SJCRH30 (cell line): ENCODE measurements around the gene NOTCH3. TPM values are rescaled to one million over a fixed set of nuclear protein-coding genes. Genes with fewer than 3 reads are reported as not detected.

ENCODE experiments used
- DNase-seq, 2 experiments: peaks; one replicate each; pipeline ENCODE4 v3.0.0-alpha.2; 2015 to 2020
- H3K27ac ChIP-seq: fragments of 250-450 bp; sonication (Bioruptor Pico); 2 replicates; pipeline ENCODE4 v1.5.1; 2020; ENCODE audit warnings: mild to moderate bottlenecking, moderate library complexity
- H3K27me3 ChIP-seq: fragments of 250-450 bp; sonication (Bioruptor Pico); 2 replicates; pipeline ENCODE4 v1.5.1; 2020; ENCODE audit warnings: mild to moderate bottlenecking, moderate library complexity
- H3K36me3 ChIP-seq: fragments of 250-450 bp; sonication (Bioruptor Pico); 2 replicates; pipeline ENCODE4 v1.5.1; 2020; ENCODE audit warnings: mild to moderate bottlenecking, moderate library complexity
- H3K4me1 ChIP-seq: fragments of 250-450 bp; sonication (Bioruptor Pico); 2 replicates; pipeline ENCODE4 v1.5.1; 2020; ENCODE audit warnings: mild to moderate bottlenecking, moderate library complexity
- H3K4me3 ChIP-seq: fragments of 250-450 bp; sonication (Bioruptor Pico); 2 replicates; pipeline ENCODE4 v1.5.1; 2020; ENCODE audit warnings: mild to moderate bottlenecking, moderate library complexity
- H3K9me3 ChIP-seq: fragments of 250-450 bp; sonication (Bioruptor Pico); replicated peaks from 2 replicates; pipeline ENCODE4 v1.5.1; 2020; ENCODE audit warnings: mild to moderate bottlenecking, moderate library complexity
- total RNA-seq: library from RNA; depleted of rRNA; stranded (reverse); fragments of >200 nt; shearing (Covaris generic); gene quantifications from 2 replicates; pipeline ENCODE4 v1.2.3, GENCODE V29; 2014

Gene NOTCH3
- total RNA-seq, 1 experiment from 2014 or later, result 43.7 TPM

DNA sequence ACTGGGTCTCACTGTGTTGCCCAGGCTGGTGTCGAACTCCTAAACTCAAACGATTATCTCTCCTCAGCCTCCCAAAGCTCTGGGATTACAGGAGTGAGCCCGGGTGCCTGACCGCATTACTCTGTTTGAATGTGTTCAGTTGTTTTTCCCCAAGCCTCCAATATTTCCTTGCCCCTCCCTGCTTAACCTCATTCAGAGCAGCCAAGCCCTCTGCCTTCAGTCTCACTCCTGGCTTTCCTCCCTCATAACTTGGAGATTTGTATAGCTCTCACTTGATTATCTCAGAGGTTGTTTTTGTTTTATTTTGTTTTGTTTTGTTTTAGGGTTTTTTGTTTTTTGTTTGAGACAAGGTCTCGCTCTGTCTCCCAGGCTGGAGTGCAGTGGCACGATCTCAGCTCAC, 20.0 kb upstream of the NOTCH3 start:
- no peak overlapping the region for H3K4me3 ChIP-seq
- H3K4me1 ChIP-seq, result peaks cover 6% of the 10 kb centered on the region; the same call in 1 of the 2 replicates
- no peaks in the 10 kb centered on the region for H3K9me3 ChIP-seq
- no peaks in the 10 kb centered on the region for H3K36me3 ChIP-seq
- no peak for DNase-seq
- no peak overlapping the region for H3K27ac ChIP-seq
- H3K27me3 ChIP-seq, result no peaks in the 10 kb centered on the region

DNA sequence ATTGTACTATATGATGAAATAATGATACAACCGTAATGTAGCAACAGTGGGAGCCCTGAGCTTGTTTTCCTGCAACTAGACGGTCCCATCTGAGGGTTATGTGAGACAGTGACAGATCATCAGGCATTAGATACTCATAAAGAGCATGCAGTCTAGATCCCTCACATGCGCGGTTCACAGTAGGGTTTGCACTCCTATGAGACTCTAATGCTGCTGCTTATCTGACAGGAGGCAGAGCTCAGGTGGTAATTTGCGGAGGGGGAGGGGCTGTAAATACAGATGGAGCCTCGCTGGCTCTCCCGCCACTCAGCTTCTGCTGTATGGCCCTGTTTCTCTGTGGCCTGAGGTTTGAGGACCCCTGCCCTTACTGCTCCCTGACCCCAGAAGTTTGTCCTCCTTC, 17.7 kb upstream of the NOTCH3 start:
- Histone ChIP-seq H3K9me3 (no peaks in the 10 kb centered on the region), H3K27ac (no peak overlapping the region), H3K4me1 (peaks cover 17% of the 10 kb centered on the region; the same call in 1 of the 2 replicates), H3K4me3 (no peak overlapping the region), H3K36me3 (no peaks in the 10 kb centered on the region), H3K27me3 (no peaks in the 10 kb centered on the region)
- DNase-seq, result no peak

DNA sequence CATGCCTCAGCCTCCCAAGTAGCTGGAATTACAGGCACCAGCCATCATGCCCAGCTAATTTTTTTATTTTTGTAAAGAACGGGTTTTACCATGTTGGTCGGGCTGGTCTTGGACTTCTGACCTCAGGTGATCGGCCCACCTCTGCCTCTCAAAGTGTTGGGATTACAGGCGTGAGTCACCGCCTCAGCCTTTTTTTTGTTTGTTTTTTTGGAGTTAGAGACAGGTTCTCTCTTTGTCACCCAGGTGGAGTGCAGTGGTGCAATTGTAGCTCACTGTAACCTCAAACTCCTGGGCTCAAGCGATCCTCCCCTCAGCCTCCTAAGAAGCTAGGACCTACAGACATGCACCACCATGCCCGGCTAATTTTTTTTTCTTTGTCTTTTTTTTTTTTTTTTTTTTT, 15.6 kb upstream of the NOTCH3 start:
- H3K9me3 ChIP-seq, result no peaks in the 10 kb centered on the region
- H3K27ac ChIP-seq, result no peak overlapping the region
- H3K36me3 ChIP-seq, result no peaks in the 10 kb centered on the region
- H3K4me3 ChIP-seq, result no peak overlapping the region
- H3K27me3 ChIP-seq, result no peaks in the 10 kb centered on the region; the same call in 1 of the 2 replicates
- DNase-seq, result no peak
- H3K4me1 ChIP-seq, result peaks cover 11% of the 10 kb centered on the region; the same call in 1 of the 2 replicates

DNA sequence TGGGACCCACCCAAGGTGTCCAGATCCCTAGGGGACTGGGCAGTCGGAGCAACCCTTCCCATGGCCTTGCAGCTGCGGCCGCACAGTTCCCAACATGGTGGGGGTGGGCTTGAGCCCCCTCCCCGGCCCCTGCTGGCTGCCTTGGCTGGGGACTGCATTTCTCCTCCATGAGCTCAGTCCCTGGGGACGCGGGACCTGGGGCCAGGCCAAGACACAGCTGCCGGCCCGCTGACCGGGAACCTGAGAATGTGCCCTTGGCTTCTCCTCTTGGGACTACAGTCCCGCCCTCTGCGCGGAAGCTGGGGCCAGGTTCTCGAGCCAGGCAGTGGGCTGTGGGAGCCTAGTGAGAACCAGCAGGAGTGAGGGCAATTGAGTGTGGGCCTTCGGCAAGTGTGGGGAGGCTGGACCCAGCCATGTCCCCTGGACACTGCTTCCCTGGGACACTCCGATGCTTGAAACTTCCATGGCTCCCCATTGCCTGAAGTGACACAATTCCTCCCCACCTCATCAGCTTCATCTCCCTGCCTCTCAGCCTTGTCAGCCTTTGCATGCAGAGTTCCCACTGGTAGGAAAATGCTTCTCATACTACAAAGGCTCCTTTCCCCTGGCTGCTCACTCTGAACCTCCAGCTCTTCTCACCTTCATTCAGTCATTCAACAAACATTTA, 13.1 kb upstream of the NOTCH3 start:
- no peak overlapping the region for H3K27ac ChIP-seq
- H3K4me3 ChIP-seq, result no peak overlapping the region
- no peaks in the 10 kb centered on the region for H3K36me3 ChIP-seq
- no peaks in the 10 kb centered on the region for H3K9me3 ChIP-seq
- H3K4me1 ChIP-seq, result peaks cover 18% of the 10 kb centered on the region
- H3K27me3 ChIP-seq, result no peaks in the 10 kb centered on the region; the same call in 1 of the 2 replicates
- peak; percentile 88 to 91 for DNase-seq

DNA sequence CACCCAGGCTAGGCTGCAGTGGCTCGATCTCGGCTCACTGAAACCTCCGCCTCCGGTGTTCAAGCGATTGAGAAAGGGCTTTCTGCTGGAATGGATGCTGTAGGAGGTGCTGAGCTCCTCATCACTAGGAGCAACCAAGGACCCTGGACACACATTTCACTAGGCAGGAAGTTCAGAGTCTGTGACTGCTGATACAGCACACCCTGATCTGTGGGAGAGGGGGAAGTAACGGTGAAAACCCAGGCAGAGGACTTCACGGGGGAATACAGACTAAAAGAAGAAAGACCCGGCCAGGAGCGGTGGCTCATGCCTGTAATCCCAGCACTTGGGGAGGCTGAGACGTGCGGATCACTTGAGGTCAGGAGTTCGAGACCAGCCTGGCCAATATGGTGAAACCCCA, 11.9 kb upstream of the NOTCH3 start:
- no peak for DNase-seq
- no peaks in the 10 kb centered on the region; the same call in 1 of the 2 replicates for H3K27me3 ChIP-seq
- H3K9me3 ChIP-seq, result no peaks in the 10 kb centered on the region
- H3K27ac ChIP-seq, result no peak overlapping the region
- H3K36me3 ChIP-seq, result no peaks in the 10 kb centered on the region
- H3K4me3 ChIP-seq, result no peak overlapping the region
- H3K4me1 ChIP-seq, result peaks cover 18% of the 10 kb centered on the region

DNA sequence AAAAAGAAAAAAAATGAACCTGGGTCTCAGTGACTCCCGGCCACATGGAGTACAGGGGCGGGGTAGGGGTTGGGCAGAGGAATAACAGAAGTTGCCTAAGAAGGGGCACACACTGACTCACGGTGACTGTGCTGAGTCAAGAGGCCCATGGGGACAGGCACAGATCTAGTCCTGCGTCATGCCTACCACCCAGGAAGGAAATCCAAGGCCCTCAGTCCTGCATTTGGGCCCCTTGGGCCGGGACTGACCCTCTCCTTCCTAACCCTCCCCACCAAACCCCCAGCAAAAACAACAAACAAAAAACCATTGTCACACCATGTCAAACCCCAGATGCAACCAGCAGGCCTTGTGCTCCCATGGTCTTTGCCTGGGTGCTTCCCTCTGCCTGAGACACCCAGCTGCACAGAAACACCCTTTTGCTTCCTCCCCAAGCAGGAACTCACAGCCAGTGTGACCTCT, 9.6 kb upstream of the NOTCH3 start:
- DNase-seq, result peak; percentile 49 to 52
- H3K27ac ChIP-seq, result no peak overlapping the region

DNA sequence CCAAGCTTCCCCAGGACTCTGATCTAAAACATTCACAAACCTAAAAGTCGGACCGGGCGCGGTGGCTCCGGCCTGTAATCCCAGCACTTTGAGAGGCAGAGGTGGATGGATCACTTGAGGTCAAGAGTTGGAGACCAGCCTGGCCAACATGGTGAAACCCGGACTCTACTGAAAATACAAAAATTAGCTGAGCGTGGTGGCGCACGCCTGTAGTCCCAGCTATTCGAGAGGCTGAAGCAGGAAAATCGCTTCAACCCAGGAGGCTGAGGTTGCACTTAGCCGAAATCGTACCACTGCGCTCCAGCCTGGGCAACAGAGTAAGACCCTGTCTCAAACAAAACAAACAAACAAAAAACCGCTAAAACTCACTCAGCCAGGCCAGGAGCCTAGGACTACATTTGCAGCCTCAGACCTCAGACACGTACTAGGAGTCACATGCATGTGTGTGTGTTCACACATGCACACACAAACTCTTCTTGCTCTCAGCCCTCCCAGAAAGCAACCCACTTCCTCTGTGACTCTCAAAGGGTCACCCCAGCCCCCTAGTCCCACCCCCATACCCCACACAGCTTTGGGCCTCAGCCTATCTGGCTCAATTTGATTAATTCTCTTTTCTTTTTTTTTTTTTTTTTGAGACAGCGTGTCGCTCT, 704 bp upstream of the NOTCH3 start:
- Histone ChIP-seq H3K27ac (no peak overlapping the region), H3K4me1 (peaks cover 18% of the 10 kb centered on the region), H3K36me3 (no peaks in the 10 kb centered on the region; the same call in 1 of the 2 replicates), H3K4me3 (peak overlapping the region; percentile 86), H3K27me3 (no peaks in the 10 kb centered on the region), H3K9me3 (no peaks in the 10 kb centered on the region)
- no peak for DNase-seq

More for the DNA sequence above, 9.6 kb upstream of the NOTCH3 start:
- no peaks in the 10 kb centered on the region for H3K9me3 ChIP-seq
- peaks cover 15% of the 10 kb centered on the region for H3K4me1 ChIP-seq
- no peak overlapping the region for H3K4me3 ChIP-seq
- no peaks in the 10 kb centered on the region for H3K36me3 ChIP-seq
- H3K27me3 ChIP-seq, result no peaks in the 10 kb centered on the region; the same call in 1 of the 2 replicates

DNA sequence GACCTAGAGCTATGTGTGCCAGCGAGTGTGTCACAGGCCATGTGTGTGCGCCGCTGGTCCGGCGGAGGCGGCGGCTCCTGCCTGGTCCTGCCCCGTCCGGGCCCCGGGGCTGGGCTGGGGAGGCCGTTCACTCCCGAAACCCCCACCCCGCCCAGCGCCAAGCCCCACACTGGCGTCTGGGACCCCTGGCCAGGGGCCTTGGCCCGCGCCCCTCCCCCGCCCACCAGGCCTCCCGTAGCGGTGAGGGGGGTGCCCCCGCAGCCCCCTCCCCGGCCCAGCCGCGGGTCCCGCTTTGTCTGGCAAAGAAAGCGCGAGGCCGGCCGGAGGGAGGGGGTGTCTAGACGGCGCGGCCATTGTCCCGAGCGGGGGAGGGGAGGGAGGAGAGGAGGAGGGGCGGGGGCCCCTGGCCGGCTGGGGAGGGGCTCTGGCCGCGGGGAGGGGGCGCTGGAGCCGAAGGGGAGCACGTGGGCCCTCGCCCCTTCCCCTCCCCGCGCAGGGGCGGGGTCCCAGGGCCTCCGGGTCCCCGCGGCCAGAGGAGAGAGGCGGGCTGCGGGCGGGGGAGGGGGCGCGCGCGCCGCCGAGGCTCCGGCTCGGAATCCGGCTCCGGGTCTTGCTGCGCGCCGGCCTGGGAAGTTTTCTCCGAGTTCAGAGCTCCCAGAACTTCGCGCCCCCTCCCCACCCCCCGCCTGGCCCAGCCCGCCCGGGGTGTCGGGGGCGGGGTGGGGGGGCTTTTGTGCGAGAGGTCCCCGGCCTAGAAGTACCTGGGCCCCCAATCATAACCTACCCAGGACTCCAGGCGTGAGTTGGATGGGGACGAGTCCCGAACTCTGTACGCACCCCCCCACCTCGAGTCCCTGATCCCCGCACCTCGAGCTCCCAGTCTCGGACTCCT, 888 bp downstream of the NOTCH3 start:
- Histone ChIP-seq H3K27ac (peak overlapping the region; percentile 56), H3K36me3 (no peaks in the 10 kb centered on the region; the same call in 1 of the 2 replicates)
- DNase-seq, result peak; percentile 70 to 75

DNA sequence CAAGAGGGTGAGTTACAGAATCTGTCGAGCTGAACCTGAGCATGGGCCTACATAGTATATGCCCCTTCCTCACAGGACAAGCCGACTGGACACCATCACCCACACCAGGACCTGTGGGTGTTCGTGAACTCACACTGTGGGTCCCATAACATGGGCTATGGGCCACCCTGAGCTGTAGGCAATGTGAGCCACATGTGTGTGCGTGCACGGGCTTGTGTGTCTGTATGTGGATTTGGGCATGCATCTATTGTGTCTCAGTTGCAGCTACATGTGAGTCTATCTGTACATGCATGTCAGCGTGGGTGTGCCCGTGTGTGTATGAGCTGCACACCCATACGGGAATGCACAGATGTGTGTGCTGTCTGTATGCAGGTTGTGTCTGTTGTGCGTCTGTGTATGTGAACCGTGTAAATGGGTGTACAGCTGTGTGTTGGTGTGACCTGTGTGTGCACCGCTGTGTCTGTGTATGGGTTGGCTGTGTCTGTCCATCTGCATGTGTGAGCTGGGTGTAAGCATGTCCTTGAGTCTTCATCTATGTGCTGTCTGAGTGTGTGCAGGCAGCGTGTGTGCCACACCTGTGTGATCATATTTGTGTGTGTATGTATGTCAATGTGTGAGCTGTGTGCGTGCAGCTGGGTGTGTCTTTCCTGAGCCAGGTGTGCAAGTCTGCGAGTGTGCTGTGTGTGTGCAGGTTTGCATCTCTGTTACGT, 1.7 kb downstream of the NOTCH3 start:
- Histone ChIP-seq H3K9me3 (no peaks in the 10 kb centered on the region), H3K4me1 (peaks cover 18% of the 10 kb centered on the region), H3K27me3 (no peaks in the 10 kb centered on the region), H3K27ac (no peak overlapping the region; the same call in 1 of the 2 replicates), H3K36me3 (no peaks in the 10 kb centered on the region; the same call in 1 of the 2 replicates), H3K4me3 (peak overlapping the region; percentile 86)
- DNase-seq, result no peak

More for the DNA sequence above, 888 bp downstream of the NOTCH3 start:
- no peaks in the 10 kb centered on the region for H3K27me3 ChIP-seq
- peaks cover 18% of the 10 kb centered on the region for H3K4me1 ChIP-seq
- no peaks in the 10 kb centered on the region for H3K9me3 ChIP-seq
- peak overlapping the region; percentile 86 for H3K4me3 ChIP-seq

DNA sequence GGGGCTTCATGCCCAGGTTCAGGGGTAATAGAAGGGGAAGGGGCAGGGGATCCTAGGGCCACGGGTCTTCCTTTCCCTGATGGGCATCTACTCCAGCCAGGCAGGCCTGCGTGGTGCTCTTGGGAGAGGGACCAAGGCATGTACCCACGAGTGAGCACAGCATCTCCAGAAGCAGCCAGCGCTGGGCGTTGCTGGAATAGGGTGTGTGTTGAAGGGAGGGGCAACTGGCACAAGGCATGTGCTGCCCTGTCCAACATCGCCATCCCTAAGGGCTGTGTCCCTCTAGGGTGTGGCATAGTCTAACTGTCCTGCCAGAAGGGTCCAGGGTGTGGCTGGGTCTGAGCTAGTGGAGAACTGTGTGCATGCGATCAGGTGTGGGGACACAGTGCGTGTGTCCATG, 2.9 kb downstream of the NOTCH3 start:
- Histone ChIP-seq H3K4me3 (no peak overlapping the region), H3K4me1 (peaks cover 18% of the 10 kb centered on the region), H3K36me3 (no peaks in the 10 kb centered on the region; the same call in 1 of the 2 replicates), H3K27me3 (no peaks in the 10 kb centered on the region), H3K9me3 (no peaks in the 10 kb centered on the region), H3K27ac (peak overlapping the region; percentile 66)
- no peak for DNase-seq

DNA sequence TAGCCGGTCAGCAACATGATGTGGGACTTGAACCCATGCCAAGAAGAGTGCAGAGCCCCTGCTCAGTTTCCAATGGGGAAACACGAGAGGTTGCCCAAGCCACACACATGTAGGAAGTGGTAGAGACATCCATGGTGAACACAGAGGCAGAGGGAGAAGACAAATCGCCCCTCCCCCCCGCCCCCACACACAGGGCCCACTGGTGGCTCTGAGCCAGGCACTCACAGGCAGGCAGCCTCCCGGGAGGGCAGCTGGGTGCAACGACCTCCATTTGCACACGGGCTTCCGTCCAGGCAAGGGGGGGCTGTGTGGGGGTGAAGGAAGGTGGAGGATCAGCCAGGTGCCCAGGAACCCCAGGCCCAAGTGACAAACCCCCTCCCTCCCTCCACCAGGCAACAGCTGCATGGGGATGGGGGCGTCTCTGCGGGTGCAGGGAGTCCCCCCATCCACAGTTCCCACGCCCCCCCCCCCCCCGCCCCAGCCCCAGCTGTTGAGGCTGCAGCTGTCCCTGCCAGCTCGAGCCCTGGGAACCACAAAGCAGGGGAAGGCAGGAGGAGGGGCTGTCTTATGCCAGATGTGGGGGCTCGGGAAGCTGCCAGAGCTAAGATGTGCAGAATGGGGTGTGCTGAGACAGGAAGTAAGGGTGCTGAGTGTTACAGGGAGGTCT, 3.4 kb downstream of the NOTCH3 start:
- no peaks in the 10 kb centered on the region for H3K9me3 ChIP-seq
- peaks cover 18% of the 10 kb centered on the region for H3K4me1 ChIP-seq
- no peak overlapping the region for H3K4me3 ChIP-seq
- DNase-seq, result peak; percentile 98 to 99
- H3K36me3 ChIP-seq, result no peaks in the 10 kb centered on the region; the same call in 1 of the 2 replicates
- H3K27me3 ChIP-seq, result no peaks in the 10 kb centered on the region
- H3K27ac ChIP-seq, result peak overlapping the region; percentile 66

DNA sequence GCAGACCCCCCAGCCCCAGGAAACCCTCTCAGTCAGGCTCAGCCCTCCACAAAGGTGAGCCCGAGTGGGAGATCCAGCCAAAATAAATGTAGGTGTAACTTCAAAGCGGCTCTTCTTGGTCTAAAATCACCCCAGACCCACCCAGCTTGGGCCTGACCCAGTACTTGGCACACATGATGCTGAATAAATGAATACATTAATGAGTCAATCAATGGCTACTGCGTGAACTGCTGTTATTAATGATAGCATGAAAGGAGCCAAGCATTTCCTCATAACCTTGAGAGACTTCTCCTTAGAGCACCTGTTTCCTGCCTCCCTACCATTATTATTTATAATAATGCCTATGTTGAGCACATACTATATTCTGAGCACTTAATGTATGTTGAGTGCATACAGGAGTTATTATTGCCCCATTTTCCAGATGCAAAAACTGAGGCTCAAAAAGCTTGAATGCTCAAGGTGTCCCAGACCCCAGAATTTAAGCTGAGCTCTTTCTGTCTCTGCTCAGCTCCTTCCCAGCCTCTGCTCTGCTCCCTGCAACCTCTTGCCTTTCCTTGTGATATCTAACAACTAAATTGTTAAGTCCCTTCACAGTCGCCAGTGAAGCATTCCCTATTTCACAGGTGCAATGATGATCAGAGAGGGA, 4.3 kb downstream of the NOTCH3 start:
- Histone ChIP-seq H3K4me3 (no peak overlapping the region), H3K9me3 (no peaks in the 10 kb centered on the region), H3K36me3 (peaks cover 3% of the 10 kb centered on the region; the same call in 1 of the 2 replicates), H3K27me3 (no peaks in the 10 kb centered on the region), H3K4me1 (peaks cover 18% of the 10 kb centered on the region), H3K27ac (no peak overlapping the region)
- peak in 1 of 2 experiments; percentile 43 for DNase-seq
